Vein endothelial cell (primary cell): ENCODE results near the gene ANKRD30A. TPM values are rescaled to one million over a fixed set of nuclear protein-coding genes. Genes with fewer than 3 reads are reported as not detected.

Experiments used
- small RNA-seq: library from RNA; depleted of rRNA; stranded (forward); fragments of <200 nt; gene quantifications from one replicate; pipeline ENCODE3, GENCODE V24; 2012
- total RNA-seq: library from RNA; depleted of rRNA; stranded (reverse); fragments of >200 nt; gene quantifications from 2 replicates; pipeline ENCODE4 v1.2.3, GENCODE V29; 2012

ANKRD30A gene
- under 0.01 TPM in 1 of 2 replicates, not detected in the other for total RNA-seq

GRCh38 chr10:37125191-37125732 lies at the start of gene ANKRD30A:
ANKRD30A (plus strand) TSS chr10:37125598; CDS start chr10:37125788, 190 bp downstream.

Small RNA genes within 50 kb of the gene (small RNA-seq; reads per million reads assigned to genes)
- not detected for gene RF00019
- gene RN7SL314P = not detected
- gene RNU6-811P = not detected
